Measurements from ENCODE around the gene SDK1.

SDK1 gene

DNA sequence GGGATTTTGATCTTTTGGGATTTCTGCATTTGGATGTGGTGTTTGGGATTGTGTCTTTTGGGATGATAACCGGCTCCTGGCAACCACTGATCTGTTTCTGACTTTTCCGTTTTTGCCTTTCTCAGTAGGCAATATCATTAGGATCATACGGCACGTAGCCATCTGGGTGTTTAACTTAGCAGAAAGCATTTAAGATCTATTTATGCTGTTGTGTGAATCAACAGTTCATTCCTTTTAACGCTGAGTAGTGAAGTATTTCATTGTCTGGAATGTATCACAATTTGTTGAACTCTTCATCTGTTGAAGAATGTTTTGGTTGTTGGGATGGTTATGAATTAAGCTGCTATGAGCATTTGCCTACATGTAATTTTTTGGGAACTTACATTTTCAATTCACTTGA lies 459.6 kb downstream of the SDK1 start:
- DNase-seq (ENCODE audit: low read depth) = no peak
- TF ChIP-seq, protein P1, sequence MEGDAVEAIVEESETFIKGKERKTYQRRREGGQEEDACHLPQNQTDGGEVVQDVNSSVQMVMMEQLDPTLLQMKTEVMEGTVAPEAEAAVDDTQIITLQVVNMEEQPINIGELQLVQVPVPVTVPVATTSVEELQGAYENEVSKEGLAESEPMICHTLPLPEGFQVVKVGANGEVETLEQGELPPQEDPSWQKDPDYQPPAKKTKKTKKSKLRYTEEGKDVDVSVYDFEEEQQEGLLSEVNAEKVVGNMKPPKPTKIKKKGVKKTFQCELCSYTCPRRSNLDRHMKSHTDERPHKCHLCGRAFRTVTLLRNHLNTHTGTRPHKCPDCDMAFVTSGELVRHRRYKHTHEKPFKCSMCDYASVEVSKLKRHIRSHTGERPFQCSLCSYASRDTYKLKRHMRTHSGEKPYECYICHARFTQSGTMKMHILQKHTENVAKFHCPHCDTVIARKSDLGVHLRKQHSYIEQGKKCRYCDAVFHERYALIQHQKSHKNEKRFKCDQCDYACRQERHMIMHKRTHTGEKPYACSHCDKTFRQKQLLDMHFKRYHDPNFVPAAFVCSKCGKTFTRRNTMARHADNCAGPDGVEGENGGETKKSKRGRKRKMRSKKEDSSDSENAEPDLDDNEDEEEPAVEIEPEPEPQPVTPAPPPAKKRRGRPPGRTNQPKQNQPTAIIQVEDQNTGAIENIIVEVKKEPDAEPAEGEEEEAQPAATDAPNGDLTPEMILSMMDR (conservative IDR thresholded peaks at IDR 0.05; ENCODE audit: low read length) = no peak
- H3K4me3 ChIP-seq (ENCODE audit: low read length) = no peak overlapping the region

DNA sequence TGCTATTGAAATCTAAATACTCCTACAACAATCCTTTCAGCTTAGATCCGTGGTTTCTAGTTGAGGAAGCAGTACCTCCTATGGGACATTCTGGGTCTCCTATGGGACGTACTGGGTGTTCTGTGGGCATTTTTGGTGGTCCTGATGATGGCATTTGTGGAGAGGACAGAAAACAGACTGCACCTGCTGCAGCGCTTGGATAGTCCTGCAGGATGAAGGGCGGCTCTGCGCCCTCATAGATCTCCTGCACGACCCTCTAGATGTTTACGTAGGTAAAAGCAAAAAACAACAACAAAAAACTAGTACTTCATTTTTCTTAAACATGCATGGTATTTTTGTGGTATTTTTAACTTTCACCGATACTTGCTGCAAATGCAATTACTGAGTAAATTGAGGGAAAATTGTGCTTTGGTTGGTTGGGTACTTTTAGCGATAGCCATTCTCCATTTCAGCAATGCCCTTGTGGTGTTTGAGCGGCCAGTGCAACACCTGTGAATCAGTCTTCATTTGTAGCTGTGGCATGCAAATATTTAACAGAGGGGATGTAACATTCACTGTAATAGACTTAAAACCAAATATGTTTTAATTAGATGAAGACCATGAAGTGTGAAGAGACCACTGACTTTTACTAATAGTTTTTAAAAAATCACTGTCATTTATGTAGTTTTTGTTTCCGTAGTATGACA lies 461.2 kb downstream of the SDK1 start:
- H3K4me3 ChIP-seq (ENCODE audit: low read length) = no peak overlapping the region
- no peak for DNase-seq (ENCODE audit: low read depth)
- TF ChIP-seq, protein P1 (conservative IDR thresholded peaks at IDR 0.05; ENCODE audit: low read length) = no peak

DNA sequence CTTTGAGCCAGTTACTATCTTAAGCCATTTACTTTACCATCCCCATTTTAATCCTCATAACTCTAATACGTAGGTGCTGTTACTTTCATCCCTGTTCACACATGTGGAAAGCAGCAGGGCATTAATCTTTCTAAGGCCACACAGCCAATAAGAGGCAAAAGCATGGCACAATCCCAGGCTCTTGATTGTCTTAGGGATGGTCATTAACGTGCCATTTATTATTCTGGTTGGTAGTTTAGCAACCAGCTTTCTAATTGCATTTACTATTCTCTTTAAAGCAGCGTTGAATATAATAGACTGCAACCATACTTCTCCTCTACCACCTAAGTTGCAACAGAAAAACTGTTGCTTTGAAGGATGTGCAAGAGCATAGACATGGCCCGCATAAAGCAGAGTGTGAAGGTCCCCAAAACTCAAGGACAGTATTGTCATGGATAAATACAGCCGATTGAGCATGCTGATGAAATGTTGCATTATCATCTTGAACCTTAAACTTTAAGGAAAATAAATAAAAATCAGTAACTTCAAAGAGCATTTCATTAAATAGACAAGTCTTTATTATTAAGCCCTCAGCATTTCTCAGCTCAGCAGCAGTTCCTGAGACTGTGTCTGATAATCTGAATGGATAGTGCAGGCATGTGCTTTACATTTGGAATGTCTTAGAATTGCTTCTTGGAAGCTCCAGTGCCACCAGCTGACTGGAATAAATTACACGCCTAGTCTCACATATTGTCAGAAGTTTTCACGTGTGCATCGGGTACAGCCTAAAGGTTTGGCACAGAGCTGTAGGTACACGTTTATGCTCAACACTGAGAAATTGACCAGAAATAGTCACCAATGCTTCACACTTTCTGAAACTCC lies 467.1 kb downstream of the SDK1 start:
- H3K4me3 ChIP-seq (ENCODE audit: low read length) = no peak overlapping the region
- DNase-seq (ENCODE audit: low read depth) = no peak
- TF ChIP-seq, protein P1 (conservative IDR thresholded peaks at IDR 0.05; ENCODE audit: low read length) = no peak

DNA sequence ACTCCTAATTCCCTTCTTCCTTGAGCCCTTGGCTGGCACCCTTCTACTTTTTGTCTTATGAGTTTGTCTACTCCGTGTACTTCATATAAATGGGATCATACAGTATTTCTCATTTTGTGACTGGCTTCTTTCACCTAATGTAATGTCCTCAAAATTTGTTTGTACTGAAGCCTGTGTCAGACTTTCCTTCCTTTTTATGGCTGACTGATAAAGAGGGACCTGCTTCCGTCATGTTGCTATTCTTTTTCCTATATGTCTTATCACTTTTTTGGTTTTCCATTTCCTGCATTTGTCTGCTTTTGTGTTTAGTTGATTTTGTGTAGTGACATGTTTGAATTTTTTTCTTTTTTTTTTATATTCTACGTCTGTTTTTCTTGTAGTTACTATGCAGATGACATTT lies 470.9 kb downstream of the SDK1 start:
- no peak overlapping the region for H3K4me3 ChIP-seq (ENCODE audit: low read length)
- no peak for DNase-seq (ENCODE audit: low read depth)
- TF ChIP-seq, protein P1 (conservative IDR thresholded peaks at IDR 0.05; ENCODE audit: low read length) = no peak

DNA sequence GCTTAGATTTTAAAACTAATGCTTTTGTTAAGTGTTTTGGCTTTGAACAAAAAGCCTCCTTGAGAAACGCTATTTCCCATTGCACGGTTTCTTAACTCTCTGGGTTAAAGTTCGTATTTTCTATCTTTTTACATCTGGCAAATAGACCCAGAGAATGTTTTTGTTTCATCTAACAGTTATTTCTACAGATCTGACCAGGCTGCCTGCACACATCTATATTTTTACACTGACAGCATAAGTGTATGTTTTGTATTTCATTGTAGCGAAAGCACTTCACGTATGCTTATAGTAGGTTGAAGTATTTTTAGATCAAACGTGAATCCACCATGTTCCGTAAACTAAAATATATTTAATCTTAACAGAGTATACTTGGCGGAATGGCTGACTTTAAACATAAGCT lies 477.3 kb downstream of the SDK1 start:
- TF ChIP-seq, protein P1 (conservative IDR thresholded peaks at IDR 0.05; ENCODE audit: low read length) = no peak
- DNase-seq (ENCODE audit: low read depth) = no peak
- H3K4me3 ChIP-seq (ENCODE audit: low read length) = no peak overlapping the region

DNA sequence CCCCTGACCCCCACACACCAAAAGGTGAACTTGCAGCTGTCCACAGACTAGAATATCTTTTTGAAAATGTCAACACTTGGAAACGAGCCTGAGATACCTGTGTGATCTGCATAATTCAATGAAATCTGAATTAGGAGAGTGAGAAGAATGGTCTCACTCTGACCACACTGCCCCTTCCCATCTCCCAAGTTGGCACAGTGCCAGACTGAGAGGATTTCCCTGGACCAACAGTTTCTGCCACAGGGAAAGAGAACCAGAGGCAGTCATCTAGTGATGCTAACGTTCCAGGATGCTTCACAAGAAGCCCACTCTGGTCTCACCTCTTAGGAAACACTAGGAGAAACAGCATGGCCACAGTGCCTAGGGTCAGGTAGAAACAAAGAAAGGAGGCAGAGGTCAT lies 479.0 kb downstream of the SDK1 start:
- TF ChIP-seq, protein P1 (conservative IDR thresholded peaks at IDR 0.05; ENCODE audit: low read length) = no peak
- no peak overlapping the region for H3K4me3 ChIP-seq (ENCODE audit: low read length)
- no peak for DNase-seq (ENCODE audit: low read depth)

DNA sequence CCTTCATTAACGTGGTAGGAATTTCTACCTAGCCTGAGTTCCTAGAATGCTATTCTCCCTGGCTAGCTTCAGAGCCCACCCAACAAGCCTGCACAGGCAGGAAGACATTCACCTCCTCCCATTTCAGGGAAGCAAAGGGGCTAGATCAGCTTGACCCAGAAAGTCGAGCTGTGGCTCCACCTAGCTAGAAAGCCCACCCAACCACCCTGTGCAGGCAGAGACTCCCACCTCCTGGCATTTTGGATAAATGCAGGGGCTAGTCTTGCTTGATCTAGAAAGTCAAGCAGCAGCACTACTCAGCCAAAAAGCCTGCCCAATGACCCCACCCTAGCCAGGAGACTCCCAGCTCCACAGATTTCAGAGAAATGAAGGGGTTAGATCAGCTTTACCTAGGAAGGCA lies 479.5 kb downstream of the SDK1 start:
- no peak overlapping the region for H3K4me3 ChIP-seq (ENCODE audit: low read length)
- no peak for DNase-seq (ENCODE audit: low read depth)
- TF ChIP-seq, protein P1 (conservative IDR thresholded peaks at IDR 0.05; ENCODE audit: low read length) = no peak

Data from AG10803 (cell line).